M059J (cell line): ENCODE data around the gene ROMO1. TPM values are rescaled to one million over a fixed set of nuclear protein-coding genes. Genes with fewer than 3 reads are reported as not detected.
"Not testable (repeated sequence)": the region's sequence is repeated elsewhere in the genome, so short reads cannot be mapped to it uniquely, and the experiment has no call there.

ENCODE experiments used
- DNase-seq: peaks from one replicate; pipeline ENCODE4 v3.0.0-alpha.2; 2012; ENCODE audit warnings: low read depth
- total RNA-seq: library from RNA; depleted of rRNA; stranded (reverse); fragments of >200 nt; shearing (Covaris generic); gene quantifications from 2 replicates; pipeline ENCODE4 v1.2.3, GENCODE V29; 2014

Gene ROMO1
- total RNA-seq, 1 experiment from 2014 or later = 778 TPM

GRCh38 chr20:35729836-35730582 is 30.8 kb downstream of the ROMO1 start:
- no peak for DNase-seq

GRCh38 chr20:35730583-35731468 is 31.6 kb downstream of the ROMO1 start:
- no peak for DNase-seq

- DNase-seq = no peak
Measured at GRCh38 chr20:35731469-35731788, 32.2 kb downstream of the ROMO1 start.

- no peak for DNase-seq
Measured at GRCh38 chr20:35731862-35732643, 32.8 kb downstream of the ROMO1 start.

GRCh38 chr20:35732644-35732982 is 33.4 kb downstream of the ROMO1 start:
- DNase-seq = no peak

- no peak for DNase-seq
Measured at GRCh38 chr20:35734374-35734773, 35.2 kb downstream of the ROMO1 start.

GRCh38 chr20:35734777-35735649 is 35.8 kb downstream of the ROMO1 start:
- no peak for DNase-seq

GRCh38 chr20:35735826-35736470 is 36.7 kb downstream of the ROMO1 start:
- no peak for DNase-seq

GRCh38 chr20:35737865-35738333 is 38.7 kb downstream of the ROMO1 start:
- no peak for DNase-seq

- no peak for DNase-seq
Measured at GRCh38 chr20:35738410-35739179, 39.4 kb downstream of the ROMO1 start.

- DNase-seq = peak; percentile 34
Measured at GRCh38 chr20:35739294-35740163, 40.3 kb downstream of the ROMO1 start.

- peak; percentile 100 for DNase-seq
Measured at GRCh38 chr20:35741892-35742740, 42.9 kb downstream of the ROMO1 start, which contains the start of gene RBM39. Gene RBM39, minus strand, starts transcription at chr20:35742260. Its CDS starts 1,386 bp downstream, at chr20:35740874.

- DNase-seq = peak; percentile 44
Measured at GRCh38 chr20:35742741-35743523, 43.7 kb downstream of the ROMO1 start.

GRCh38 chr20:35743693-35744491 is 44.7 kb downstream of the ROMO1 start:
- peak; percentile 29 for DNase-seq

- not testable (repeated sequence) for DNase-seq
Measured at GRCh38 chr20:35744492-35744841, 45.3 kb downstream of the ROMO1 start.
